Subcutaneous preadipocyte (primary cell): Measurements from ENCODE around the gene TTF2. TPM values are rescaled to one million over a fixed set of nuclear protein-coding genes. Genes with fewer than 3 reads are reported as not detected.
A peak's percentile ranks its signal among the peaks of the same experiment; 100 is the strongest.

Experiments
- small RNA-seq: library from RNA; depleted of rRNA; stranded (forward); fragments of <200 nt; gene quantifications from one replicate; pipeline ENCODE3, GENCODE V24; 2012
- total RNA-seq: library from RNA; depleted of rRNA; stranded (reverse); fragments of >200 nt; gene quantifications from 2 replicates; pipeline ENCODE4 v1.2.3, GENCODE V29; 2012

The TTF2 gene
- 19.8 and 24.4 TPM in 2 replicates for total RNA-seq

GRCh38 chr1:117059678-117060440 lies at the start of gene TTF2:
Gene TTF2 (plus strand): TSS chr1:117060326. CDS start chr1:117060347, 21 bp downstream.

GRCh38 chr1:117121589-117122329 lies 61.6 kb downstream of the TTF2 start, which contains the start of gene TRIM45:
Gene TRIM45 (minus strand): TSS chr1:117121749. CDS start chr1:117121201, 548 bp downstream.

Small RNA genes lying within 50 kb of the gene (small RNA-seq; reads per million reads assigned to genes)
- gene MIR942 = 11.9 reads per million, percentile 96 among the genes with 10 or more reads in this experiment

Other genes starting within 250 kb of the TTF2 start
- gene PTGFRN, start 150.4 kb upstream of the TTF2 start, total RNA-seq = 32.1 and 40.1 TPM in 2 replicates
- 0.20 TPM in 1 of 2 replicates, not detected in the other for gene CD101, start 58.6 kb upstream of the TTF2 start, total RNA-seq
- gene TRIM45, start 61.4 kb downstream of the TTF2 start, total RNA-seq = 0.73 and 1.4 TPM in 2 replicates
- not detected in 2 replicates for gene VTCN1, start 150.6 kb downstream of the TTF2 start, total RNA-seq